Umbilical cord (tissue), 2 donors: ENCODE data around the gene GPRC5D. TPM values are rescaled to one million over a fixed set of nuclear protein-coding genes. Genes with fewer than 3 reads are reported as not detected.
A peak's percentile ranks its signal among the peaks of the same experiment; 100 is the strongest.

Experiments used
- DNase-seq: peaks from one replicate; pipeline ENCODE4 v3.0.0-alpha.2; 2015; ENCODE audit warnings: low spot score
- total RNA-seq: library from RNA; depleted of rRNA; stranded (reverse); fragments of >200 nt; gene quantifications from one replicate; pipeline ENCODE4 v1.2.3, GENCODE V29; 2014; ENCODE audit warnings: low replicate concordance; ENCODE audit not compliant: insufficient read depth

The GPRC5D gene
- total RNA-seq, 1 donor from 2014 or later: not detected

DNA sequence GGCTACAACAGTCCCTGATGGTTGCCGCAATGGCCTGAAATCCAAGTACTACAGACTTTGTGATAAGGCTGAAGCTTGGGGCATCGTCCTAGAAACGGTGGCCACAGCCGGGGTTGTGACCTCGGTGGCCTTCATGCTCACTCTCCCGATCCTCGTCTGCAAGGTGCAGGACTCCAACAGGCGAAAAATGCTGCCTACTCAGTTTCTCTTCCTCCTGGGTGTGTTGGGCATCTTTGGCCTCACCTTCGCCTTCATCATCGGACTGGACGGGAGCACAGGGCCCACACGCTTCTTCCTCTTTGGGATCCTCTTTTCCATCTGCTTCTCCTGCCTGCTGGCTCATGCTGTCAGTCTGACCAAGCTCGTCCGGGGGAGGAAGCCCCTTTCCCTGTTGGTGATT is 43.7 kb downstream of the GPRC5D start:
- DNase-seq: no peak

DNA sequence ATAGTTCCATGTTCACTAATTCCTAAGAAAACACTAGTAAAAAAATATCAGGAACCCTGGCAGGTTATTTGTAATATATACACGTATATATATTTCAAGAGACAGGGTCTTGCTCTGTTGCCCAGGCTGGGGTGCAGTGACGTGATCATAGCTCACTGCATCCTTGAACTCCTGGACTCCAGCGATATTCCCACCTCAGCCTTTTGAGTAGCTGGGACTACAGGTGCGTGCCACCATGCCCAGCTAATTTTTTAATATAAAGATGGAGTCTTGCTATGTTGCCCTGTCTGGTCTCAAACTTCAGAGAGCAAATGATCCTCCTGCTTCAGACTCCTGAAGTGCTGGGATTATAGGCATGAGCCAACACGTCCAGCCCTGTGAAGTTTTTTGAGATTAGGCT is 44.4 kb downstream of the GPRC5D start:
- no peak for DNase-seq

- no peak for DNase-seq
Observed at GRCh38 chr12:12903642-12904609, 48.0 kb downstream of the GPRC5D start.

GRCh38 chr12:12902036-12902435 is 49.9 kb downstream of the GPRC5D start:
- peak; percentile 59 for DNase-seq

- DNase-seq: peak; percentile 94
Observed at GRCh38 chr12:12901158-12901791, 50.7 kb downstream of the GPRC5D start.

GRCh38 chr12:12900786-12901157 is 51.2 kb downstream of the GPRC5D start:
- no peak for DNase-seq

GRCh38 chr12:12899530-12900380 is 52.2 kb downstream of the GPRC5D start:
- DNase-seq: peak; percentile 89

DNA sequence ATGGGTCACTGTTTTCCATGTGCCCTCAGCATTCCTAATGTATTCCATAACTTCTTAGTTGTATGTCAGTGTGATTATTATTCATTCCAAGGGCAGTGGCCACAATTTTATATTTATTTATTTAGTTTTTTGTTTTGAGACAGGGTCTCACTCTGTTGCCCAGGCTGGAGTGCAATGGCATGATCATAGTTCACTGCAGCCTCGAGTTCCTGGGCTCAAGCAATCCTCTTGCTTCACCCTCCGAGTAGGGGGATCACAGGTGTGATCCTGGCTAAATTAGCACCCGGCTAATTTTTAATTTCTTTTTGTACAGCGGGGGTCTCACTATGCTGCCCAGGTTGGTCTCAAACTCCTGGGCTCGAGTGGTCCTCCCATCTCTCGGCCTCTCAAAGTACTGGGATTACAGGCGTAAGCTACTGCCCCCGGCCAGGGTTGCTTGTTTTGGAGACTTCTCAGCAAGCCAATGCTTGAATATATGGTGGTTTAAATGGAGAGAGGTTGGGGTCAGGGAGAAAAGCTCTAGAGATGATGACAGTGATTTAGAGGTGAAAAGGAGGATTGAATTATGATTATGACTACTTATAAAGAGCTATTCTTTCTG is 53.0 kb downstream of the GPRC5D start:
- no peak for DNase-seq

GRCh38 chr12:12898136-12898717 is 53.7 kb downstream of the GPRC5D start:
- no peak for DNase-seq

GRCh38 chr12:12897302-12897701 is 54.7 kb downstream of the GPRC5D start:
- no peak for DNase-seq

- DNase-seq: peak; percentile 95
Observed at GRCh38 chr12:12896260-12896659, 55.7 kb downstream of the GPRC5D start.

- no peak for DNase-seq
Observed at GRCh38 chr12:12893438-12893837, 58.5 kb downstream of the GPRC5D start.

GRCh38 chr12:12892681-12893141 is 59.3 kb downstream of the GPRC5D start:
- DNase-seq: no peak

DNA sequence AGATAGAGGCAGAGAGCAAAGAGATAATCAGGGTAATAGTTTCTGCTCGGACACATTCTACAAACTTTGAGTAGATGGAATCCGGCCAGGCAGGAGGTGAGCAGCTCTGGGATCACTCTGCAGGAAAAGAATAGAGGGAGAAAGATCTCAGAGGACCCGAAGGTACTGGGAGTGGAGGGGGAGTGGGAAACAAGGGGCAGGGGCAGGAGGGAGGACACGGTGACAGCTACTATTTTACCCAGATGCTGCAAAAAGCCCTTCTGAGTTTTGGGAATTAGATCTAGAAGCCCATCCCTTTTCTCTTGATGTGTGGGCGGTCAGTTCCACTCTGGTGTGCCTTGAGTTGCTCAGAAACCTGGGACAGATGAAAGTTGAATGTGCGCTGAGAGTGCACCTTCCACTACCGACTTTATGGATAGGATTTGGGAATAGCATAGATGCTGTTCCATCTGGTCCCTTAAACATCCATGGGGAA is 60.1 kb downstream of the GPRC5D start:
- no peak for DNase-seq

- peak; percentile 91 for DNase-seq
Observed at GRCh38 chr12:12891080-12891880, 60.7 kb downstream of the GPRC5D start, which contains the start of gene GPRC5A. TSS of gene GPRC5A (plus strand) at chr12:12891562. CDS start at chr12:12908250, 16,688 bp downstream.

Other genes starting within 250 kb of the GPRC5D start
- 67.7 TPM for gene CDKN1B, start 234.8 kb downstream of the GPRC5D start, total RNA-seq
- 14.0 TPM for gene APOLD1, start 166.5 kb downstream of the GPRC5D start, total RNA-seq
- gene DDX47, start 138.8 kb downstream of the GPRC5D start, total RNA-seq: 54.9 TPM
- 42.1 TPM for gene GPRC5A, start 60.6 kb downstream of the GPRC5D start, total RNA-seq
- gene HEBP1, start 48.1 kb upstream of the GPRC5D start, total RNA-seq: 10.4 TPM
- gene FAM234B, start 92.2 kb upstream of the GPRC5D start, total RNA-seq: 7.9 TPM
- 1.2 TPM for gene GSG1, start 151.5 kb upstream of the GPRC5D start, total RNA-seq
- gene EMP1, start 244.6 kb upstream of the GPRC5D start, total RNA-seq: 81.6 TPM